HepG2 (cell line): Measurements from ENCODE around the gene SUDS3. TPM values are rescaled to one million over a fixed set of nuclear protein-coding genes. Genes with fewer than 3 reads are reported as not detected.
A peak's percentile ranks its signal among the peaks of the same experiment; 100 is the strongest.

ENCODE experiments used
- ATAC-seq: fragments of 200-7000 bp; cut with Tn5 transposase; 3 replicates; pipeline ENCODE4 v1.9.1; 2020; ENCODE audit warnings: mild to moderate bottlenecking, moderate library complexity
- BruUV-seq: library from RNA; stranded (reverse); fragments of 400-500 nt; replicated peaks from 2 replicates; lab custom pipeline; 2021; lab: Mats Ljungman, UMichigan
- CTCF ChIA-PET: fragments of 300-600 bp; formaldehyde crosslinking; extraction: SDS; loops from one replicate; lab custom pipeline; 2021; ENCODE audit warnings: low total read pairs, inconsistent platforms, low intra/inter-chr PET ratio; lab: Yijun Ruan, JAX
- POLR2A ChIA-PET: fragments of 350-600 bp; sonication (Branson Sonifier 250); formaldehyde crosslinking; loops from one replicate; lab custom pipeline; 2020; ENCODE audit warnings: antibody characterized with exemption, inconsistent platforms; lab: Yijun Ruan, JAX
- DNase-seq: peaks from one replicate; pipeline ENCODE4 v3.0.0-alpha.2; 2015; ENCODE audit warnings: low spot score
- FAIRE-seq: peaks from 3 replicates; lab custom pipeline; 2011; peaks lifted over from hg19 to GRCh38; lab: Jason Lieb, UNC
- H2AFZ ChIP-seq: one replicate; pipeline ENCODE4 v1.6.1; 2011; ENCODE audit warnings: low read length, inconsistent platforms
- H3K27ac ChIP-seq: fragments of 300-600 bp; 3 replicates; pipeline ENCODE4 v1.8.0; 2011; ENCODE audit warnings: mixed run types, mild to moderate bottlenecking, mixed read lengths, low read length, inconsistent platforms; ENCODE audit not compliant: insufficient read depth; ENCODE audit errors: extremely low read length
- H3K27me3 ChIP-seq, 2 experiments: fragments of 200-600 bp in 1 of 2; 2 replicates in 1 of 2; 3 replicates in 1 of 2; pipeline versions ENCODE4 v1.6.0 to v1.8.0; 2011; ENCODE audit warnings: low read length in 2 of 2, mild to moderate bottlenecking in 2 of 2, moderate library complexity in 2 of 2, inconsistent platforms in 1 of 2; ENCODE audit not compliant: insufficient read depth in 2 of 2, control insufficient read depth in 1 of 2
- H3K36me3 ChIP-seq, 2 experiments: fragments of 200-600 bp in 1 of 2; replicated peaks in 1 of 2; 2 replicates in 1 of 2; 3 replicates in 1 of 2; pipeline versions ENCODE4 v1.5.1 to v1.8.0; 2011; ENCODE audit warnings: low read length in 2 of 2, inconsistent platforms in 1 of 2; ENCODE audit not compliant: insufficient read depth in 2 of 2, control insufficient read depth in 1 of 2
- H3K4me1 ChIP-seq: 2 replicates; pipeline ENCODE4 v1.5.1; 2012; ENCODE audit warnings: low read length, inconsistent platforms; ENCODE audit not compliant: insufficient read depth
- H3K4me2 ChIP-seq: 2 replicates; pipeline ENCODE4 v1.6.0; 2011; ENCODE audit warnings: low read depth, low read length, inconsistent platforms
- H3K4me3 ChIP-seq, 3 experiments: fragments of 200-600 bp in 1 of 3; sonication (generic), shearing (Covaris generic) in 1 of 3; replicated peaks in 1 of 3; 2 replicates each; pipeline ENCODE4 v1.5.1; 2011 to 2016; ENCODE audit warnings: low read length in 3 of 3, inconsistent platforms in 2 of 3, low read depth in 2 of 3, mild to moderate bottlenecking in 2 of 3, control low read depth in 1 of 3, mixed read lengths in 1 of 3; ENCODE audit not compliant: insufficient read depth in 1 of 3
- H3K79me2 ChIP-seq: one replicate; pipeline ENCODE4 v1.6.1; 2011; ENCODE audit warnings: low read length, inconsistent platforms; ENCODE audit not compliant: insufficient read depth
- H3K9ac ChIP-seq: 2 replicates; pipeline ENCODE4 v1.6.0; 2011; ENCODE audit warnings: mild to moderate bottlenecking, low read depth, low read length, inconsistent platforms; ENCODE audit not compliant: insufficient read depth
- H3K9me3 ChIP-seq: 2 replicates; pipeline ENCODE4 v1.5.1; 2012; ENCODE audit warnings: mild to moderate bottlenecking, low read length
- H4K20me1 ChIP-seq: 2 replicates; pipeline ENCODE4 v1.6.0; 2011; ENCODE audit warnings: inconsistent platforms, mild to moderate bottlenecking, low read length, moderate library complexity; ENCODE audit not compliant: insufficient read depth
- AHDC1 ChIP-seq: sonication (generic); formaldehyde crosslinking; IDR thresholded peaks from 2 replicates; pipeline ENCODE4 v1.5.1; 2020; ENCODE audit warnings: mild to moderate bottlenecking, missing genetic modification reagents, borderline replicate concordance
- FOXP4 ChIP-seq: sonication (generic); formaldehyde crosslinking; IDR thresholded peaks from 2 replicates; pipeline ENCODE4 v1.4.0; 2020; ENCODE audit warnings: missing genetic modification reagents
- FUBP1 ChIP-seq: sonication (generic); formaldehyde crosslinking; IDR thresholded peaks from 2 replicates; pipeline ENCODE4 v1.5.1; 2020; ENCODE audit warnings: missing genetic modification reagents, mild to moderate bottlenecking, borderline replicate concordance
- NFYB ChIP-seq: sonication (generic); formaldehyde crosslinking; IDR thresholded peaks from 2 replicates; pipeline ENCODE4 v1.4.0; 2020; ENCODE audit warnings: missing genetic modification reagents
- SAP130 ChIP-seq: IDR thresholded peaks from 2 replicates; pipeline ENCODE4 v1.6.1; 2016; ENCODE audit warnings: low read depth
- SIN3B ChIP-seq: fragments of 150-350 bp; IDR thresholded peaks from 2 replicates; pipeline ENCODE4 v1.6.1; 2014; ENCODE audit warnings: low read length
- SOX13 ChIP-seq, 3 experiments: fragments of 450-650 bp in 1 of 3; sonication (generic) in 1 of 3; formaldehyde crosslinking in 1 of 3; IDR thresholded peaks in 2 of 3; conservative IDR thresholded peaks in 1 of 3; 2 replicates each; pipeline versions ENCODE4 v1.5.0 to v1.6.1; 2016 to 2020; ENCODE audit warnings: antibody characterized with exemption in 1 of 3, mild to moderate bottlenecking in 1 of 3, missing compliant biosample characterization in 1 of 3, missing genetic modification reagents in 1 of 3, moderate library complexity in 1 of 3
- ZBTB46 ChIP-seq: sonication (generic); formaldehyde crosslinking; IDR thresholded peaks from 2 replicates; pipeline ENCODE4 v1.4.0; 2020; ENCODE audit warnings: mild to moderate bottlenecking, missing genetic modification reagents, borderline replicate concordance
- ZNF235 ChIP-seq: sonication (generic); formaldehyde crosslinking; IDR thresholded peaks from 2 replicates; pipeline ENCODE4 v1.8.1; 2023; ENCODE audit warnings: mild to moderate bottlenecking, missing genetic modification reagents, borderline replicate concordance
- ZSCAN31 ChIP-seq: sonication (generic); formaldehyde crosslinking; IDR thresholded peaks from 2 replicates; pipeline ENCODE4 v1.5.0; 2020; ENCODE audit warnings: low read depth, mild to moderate bottlenecking, missing genetic modification reagents
- WGBS: methylation state at CpG from one replicate; pipeline ENCODE4 v1.1.6; 2017; ENCODE audit warnings: low lambda C conversion rate; 5-methylcytosine and 5-hydroxymethylcytosine counted together
- in situ Hi-C: cut with HindIII; loops from 2 replicates; pipeline ENCODE4 v1.10.0; 2017; ENCODE audit warnings: low pct_unique_long_range_greater_than_20kb; ENCODE audit not compliant: extremely low pct_ligation_motif_present
- intact Hi-C: fragments of 100-400 bp; cut with micrococcal nuclease; formaldehyde crosslinking; loops from one replicate; pipeline ENCODE4 v1.10.0; 2022; ENCODE audit not compliant: unreplicated experiment
- polyA plus RNA-seq, 8 experiments: library from polyadenylated mRNA; depleted of rRNA in 3 of 8; stranded (reverse) in 7 of 8; unstranded in 1 of 8; fragments of >200 nt; fragmentation: Illumina TruSeq in 4 of 8; extraction: Trizol in 4 of 8; gene quantifications; 2 replicates each; pipeline versions ENCODE4 v1.2.1 to v1.2.3, GENCODE V29; 2011 to 2016; ENCODE audit warnings: low read depth in 4 of 8, missing spikeins in 1 of 8, mixed read lengths in 1 of 8; ENCODE audit not compliant: insufficient read depth in 1 of 8
- total RNA-seq, 5 experiments: library from RNA; depleted of rRNA; stranded (reverse); fragments of >200 nt; fragmentation: Illumina TruSeq; extraction: Trizol; gene quantifications; 2 replicates each; pipeline ENCODE4 v1.2.3, GENCODE V29; 2016; ENCODE audit warnings: low read depth in 1 of 5

The SUDS3 gene
- total and polyA plus RNA-seq, 2 of the 13 experiments (the other 11 are each of a cell fraction or from before 2014, with no cell fraction given) = 20.2 to 33.1 TPM

- no TSS peak for BruUV-seq
- intact Hi-C loops (no loop called here), in situ Hi-C loops (no loop called here)
- Histone ChIP-seq H3K9ac (no peak overlapping the region), H3K4me3 (no peak overlapping the region), H3K4me2 (no peak overlapping the region), H3K9me3 (peaks cover 5% of the 10 kb centered on the region; the same call in 1 of the 2 replicates), H3K79me2 (no peaks in the 10 kb centered on the region), H3K27me3 (no peaks in the 10 kb centered on the region), H3K27ac (no peak overlapping the region), H2AFZ (no peak overlapping the region), H3K4me1 (peaks cover 46% of the 10 kb centered on the region), H4K20me1 (no peaks in the 10 kb centered on the region), H3K36me3 (no peaks in the 10 kb centered on the region)
- 66% methylated on average over 7 of the region's 7 CpGs for WGBS
- ChIA-PET CTCF (no interaction called here), POLR2A (interaction anchor here (1.0 to 1.8 kb wide), 4 partner anchors 15 to 19 kb away, joined by 3 to 7 read pairs (median 5); partner anchors contain the start of genes SUDS3 and TAOK3)
- FAIRE-seq (no peak), DNase-seq (no peak), ATAC-seq (no peak)
- no peak for TF ChIP-seq SIN3B
- TF ChIP-seq FUBP1 (CRISPR knock-in tag) = no peak
- no peak for TF ChIP-seq ZBTB46
- no peak for TF ChIP-seq AHDC1 (CRISPR knock-in tag)
- no peak for TF ChIP-seq FOXP4 (CRISPR knock-in tag)
- no peak for TF ChIP-seq NFYB (CRISPR knock-in tag)
- no peak for TF ChIP-seq ZSCAN31 (CRISPR knock-in tag)
- no peak for TF ChIP-seq ZNF235 (CRISPR knock-in tag)
- no peak for TF ChIP-seq SOX13 (IDR thresholded peaks at IDR 0.05)
- 0 out of 4 replicates have a peak, but pooled peaks of 1 of the 2 experiments have one; percentile 4 for TF ChIP-seq SOX13 (CRISPR knock-in tag; conservative IDR thresholded peaks at IDR 0.05 in 1 of 2, IDR thresholded peaks at IDR 0.05 in 1 of 2)
- TF ChIP-seq SAP130 (CRISPR knock-in tag) = 0 out of 2 replicates have a peak, but pooled peaks have one; percentile 11
These were observed 18.9 kb upstream of the SUDS3 start for GRCh38 chr12:118357257-118358007.
